ENCODE measurements around the gene CDC34.

DNA sequence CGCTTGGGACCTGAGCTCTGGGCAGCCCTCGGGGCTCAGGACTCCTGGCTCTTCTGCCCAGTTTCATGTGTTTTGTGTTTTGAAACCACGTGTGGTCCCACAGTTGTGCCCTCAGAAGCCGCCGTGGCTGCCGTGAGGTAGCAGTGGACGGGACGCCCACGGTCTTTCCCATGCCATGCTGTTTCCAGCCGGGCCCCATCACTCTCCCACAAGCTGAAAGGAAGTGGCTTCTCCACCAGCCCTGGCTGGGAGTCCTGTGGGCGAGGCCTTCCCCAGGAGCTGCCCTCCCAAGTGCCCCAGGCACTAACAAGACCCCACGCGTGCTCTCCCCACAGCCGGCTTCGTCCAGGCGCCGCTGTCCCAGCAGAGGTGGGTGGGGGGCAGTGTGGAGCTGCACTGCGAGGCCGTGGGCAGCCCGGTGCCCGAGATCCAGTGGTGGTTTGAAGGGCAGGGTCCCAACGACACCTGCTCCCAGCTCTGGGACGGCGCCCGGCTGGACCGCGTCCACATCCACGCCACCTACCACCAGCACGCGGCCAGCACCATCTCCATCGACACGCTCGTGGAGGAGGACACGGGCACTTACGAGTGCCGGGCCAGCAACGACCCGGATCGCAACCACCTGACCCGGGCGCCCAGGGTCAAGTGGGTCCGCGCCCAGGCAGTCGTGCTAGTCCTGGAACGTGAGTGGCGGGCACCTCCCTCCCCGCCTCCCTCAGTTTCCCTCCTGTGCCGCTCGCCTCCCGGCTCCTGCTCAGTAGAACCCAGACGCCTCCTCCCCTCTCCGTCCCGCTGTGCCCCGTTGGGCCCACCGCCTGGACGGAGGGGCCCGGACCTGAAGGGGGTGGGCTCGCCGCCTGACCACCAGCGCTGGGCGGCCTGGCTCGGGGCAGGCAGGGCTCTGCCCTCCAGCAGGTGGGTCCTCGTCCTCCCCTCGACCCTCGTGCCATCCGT is 46.2 kb downstream of the CDC34 start:
- TF ChIP-seq, protein P1, sequence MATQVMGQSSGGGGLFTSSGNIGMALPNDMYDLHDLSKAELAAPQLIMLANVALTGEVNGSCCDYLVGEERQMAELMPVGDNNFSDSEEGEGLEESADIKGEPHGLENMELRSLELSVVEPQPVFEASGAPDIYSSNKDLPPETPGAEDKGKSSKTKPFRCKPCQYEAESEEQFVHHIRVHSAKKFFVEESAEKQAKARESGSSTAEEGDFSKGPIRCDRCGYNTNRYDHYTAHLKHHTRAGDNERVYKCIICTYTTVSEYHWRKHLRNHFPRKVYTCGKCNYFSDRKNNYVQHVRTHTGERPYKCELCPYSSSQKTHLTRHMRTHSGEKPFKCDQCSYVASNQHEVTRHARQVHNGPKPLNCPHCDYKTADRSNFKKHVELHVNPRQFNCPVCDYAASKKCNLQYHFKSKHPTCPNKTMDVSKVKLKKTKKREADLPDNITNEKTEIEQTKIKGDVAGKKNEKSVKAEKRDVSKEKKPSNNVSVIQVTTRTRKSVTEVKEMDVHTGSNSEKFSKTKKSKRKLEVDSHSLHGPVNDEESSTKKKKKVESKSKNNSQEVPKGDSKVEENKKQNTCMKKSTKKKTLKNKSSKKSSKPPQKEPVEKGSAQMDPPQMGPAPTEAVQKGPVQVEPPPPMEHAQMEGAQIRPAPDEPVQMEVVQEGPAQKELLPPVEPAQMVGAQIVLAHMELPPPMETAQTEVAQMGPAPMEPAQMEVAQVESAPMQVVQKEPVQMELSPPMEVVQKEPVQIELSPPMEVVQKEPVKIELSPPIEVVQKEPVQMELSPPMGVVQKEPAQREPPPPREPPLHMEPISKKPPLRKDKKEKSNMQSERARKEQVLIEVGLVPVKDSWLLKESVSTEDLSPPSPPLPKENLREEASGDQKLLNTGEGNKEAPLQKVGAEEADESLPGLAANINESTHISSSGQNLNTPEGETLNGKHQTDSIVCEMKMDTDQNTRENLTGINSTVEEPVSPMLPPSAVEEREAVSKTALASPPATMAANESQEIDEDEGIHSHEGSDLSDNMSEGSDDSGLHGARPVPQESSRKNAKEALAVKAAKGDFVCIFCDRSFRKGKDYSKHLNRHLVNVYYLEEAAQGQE (IDR thresholded peaks at IDR 0.05; ENCODE audit: low read depth) = no peak
- TF ChIP-seq RAD21 (IDR thresholded peaks at IDR 0.05; ENCODE audit: low read depth) = no peak
- TF ChIP-seq, protein P2, sequence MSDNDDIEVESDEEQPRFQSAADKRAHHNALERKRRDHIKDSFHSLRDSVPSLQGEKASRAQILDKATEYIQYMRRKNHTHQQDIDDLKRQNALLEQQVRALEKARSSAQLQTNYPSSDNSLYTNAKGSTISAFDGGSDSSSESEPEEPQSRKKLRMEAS (IDR thresholded peaks at IDR 0.05) = no peak
- TF ChIP-seq CREB1 (IDR thresholded peaks at IDR 0.05; ENCODE audit: low read depth) = no peak
- no peak for TF ChIP-seq EP300 (IDR thresholded peaks at IDR 0.05; ENCODE audit: borderline replicate concordance)
- no peak for TF ChIP-seq TAF1 (IDR thresholded peaks at IDR 0.05; ENCODE audit: low read depth)
- TF ChIP-seq YY1 (IDR thresholded peaks at IDR 0.05; ENCODE audit: low read depth) = no peak
- TF ChIP-seq FOXM1 (IDR thresholded peaks at IDR 0.05; ENCODE audit: borderline replicate concordance, low read depth) = no peak
- no peak for TF ChIP-seq NFIC (IDR thresholded peaks at IDR 0.05)
- no peak for TF ChIP-seq TCF12 (IDR thresholded peaks at IDR 0.05; ENCODE audit: low read depth)
- TF ChIP-seq, protein P3, sequence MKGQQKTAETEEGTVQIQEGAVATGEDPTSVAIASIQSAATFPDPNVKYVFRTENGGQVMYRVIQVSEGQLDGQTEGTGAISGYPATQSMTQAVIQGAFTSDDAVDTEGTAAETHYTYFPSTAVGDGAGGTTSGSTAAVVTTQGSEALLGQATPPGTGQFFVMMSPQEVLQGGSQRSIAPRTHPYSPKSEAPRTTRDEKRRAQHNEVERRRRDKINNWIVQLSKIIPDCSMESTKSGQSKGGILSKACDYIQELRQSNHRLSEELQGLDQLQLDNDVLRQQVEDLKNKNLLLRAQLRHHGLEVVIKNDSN (IDR thresholded peaks at IDR 0.05) = no peak
- no peak for TF ChIP-seq CEBPB (IDR thresholded peaks at IDR 0.05)
- TF ChIP-seq EGR1 (IDR thresholded peaks at IDR 0.05) = no peak
- TF ChIP-seq ZBTB7A (IDR thresholded peaks at IDR 0.05; ENCODE audit: low read depth) = no peak
